Endothelial cell of umbilical vein (primary cell): Measurements from ENCODE around the gene TICAM1. TPM values are rescaled to one million over a fixed set of nuclear protein-coding genes. Genes with fewer than 3 reads are reported as not detected.

ENCODE experiments used
- BruUV-seq: library from RNA; stranded (reverse); fragments of 400-500 nt; replicated peaks from 2 replicates; lab custom pipeline; 2021; lab: Mats Ljungman, UMichigan
- CTCF ChIA-PET: fragments of 300-600, 350-600 bp; sonication (Branson Sonifier 250); formaldehyde crosslinking; loops from one replicate; lab custom pipeline; 2021; ENCODE audit warnings: antibody characterized with exemption, inconsistent platforms; lab: Charles Lee
- POLR2A ChIA-PET: fragments of 300-600, 350-600 bp; sonication (Branson Sonifier 250); formaldehyde crosslinking; loops from one replicate; lab custom pipeline; 2021; ENCODE audit warnings: antibody characterized with exemption, inconsistent platforms; lab: Charles Lee
- DNase-seq: peaks from one replicate; pipeline ENCODE4 v3.0.0-alpha.2; 2011; ENCODE audit warnings: low read depth, low spot score
- FAIRE-seq: peaks from 2 replicates; lab custom pipeline; 2011; peaks lifted over from hg19 to GRCh38; lab: Jason Lieb, UNC
- H2AFZ ChIP-seq: 2 replicates; pipeline ENCODE4 v1.6.0; 2012; ENCODE audit warnings: low read depth, low read length, control low read depth, inconsistent platforms
- H3K27ac ChIP-seq: 2 replicates; pipeline ENCODE4 v1.5.1; 2011; ENCODE audit warnings: low read depth, mild to moderate bottlenecking, control low read depth, low read length, moderate library complexity; ENCODE audit not compliant: insufficient read depth
- H3K27me3 ChIP-seq, 2 experiments: 2 replicates each; pipeline versions ENCODE4 v1.6.0 to v1.6.1; 2011; ENCODE audit warnings: low read length in 2 of 2, mixed read lengths in 1 of 2; ENCODE audit not compliant: control insufficient read depth in 2 of 2, insufficient read depth in 2 of 2
- H3K36me3 ChIP-seq, 2 experiments: 2 replicates in 1 of 2; 3 replicates in 1 of 2; pipeline ENCODE4 v1.5.1; 2011; ENCODE audit warnings: low read length in 2 of 2, mild to moderate bottlenecking in 1 of 2, moderate library complexity in 1 of 2; ENCODE audit not compliant: control insufficient read depth in 2 of 2, insufficient read depth in 2 of 2; ENCODE audit errors: extremely low read depth in 1 of 2
- H3K4me1 ChIP-seq: 3 replicates; pipeline ENCODE4 v1.5.1; 2011; ENCODE audit warnings: mild to moderate bottlenecking, low read length; ENCODE audit not compliant: control insufficient read depth, insufficient read depth; ENCODE audit errors: extremely low read depth
- H3K4me2 ChIP-seq: 2 replicates; pipeline ENCODE4 v1.6.1; 2011; ENCODE audit warnings: low read length, control low read depth, mixed read lengths; ENCODE audit not compliant: insufficient read depth
- H3K4me3 ChIP-seq, 3 experiments: fragments of 200-600 bp in 1 of 3; sonication (generic), shearing (Covaris generic) in 1 of 3; replicated peaks in 1 of 3; 2 replicates each; pipeline ENCODE4 v1.5.1; 2011 to 2016; ENCODE audit warnings: control low read depth in 3 of 3, low read length in 3 of 3, mild to moderate bottlenecking in 2 of 3, inconsistent platforms in 1 of 3, low read depth in 1 of 3, moderate library complexity in 1 of 3; ENCODE audit not compliant: insufficient read depth in 1 of 3
- H3K79me2 ChIP-seq: 2 replicates; pipeline ENCODE4 v1.6.0; 2012; ENCODE audit warnings: low read length, inconsistent platforms; ENCODE audit not compliant: control insufficient read depth, insufficient read depth
- H3K9ac ChIP-seq: replicated peaks from 2 replicates; pipeline ENCODE3; 2011; ENCODE audit warnings: low read length, control low read depth; ENCODE audit not compliant: insufficient read depth; ENCODE audit errors: extremely low read depth
- H3K9me1 ChIP-seq: replicated peaks from 3 replicates; pipeline ENCODE4 v1.6.0; 2011; ENCODE audit warnings: mild to moderate bottlenecking, low read length; ENCODE audit not compliant: control insufficient read depth, insufficient read depth; ENCODE audit errors: extremely low read depth
- H3K9me3 ChIP-seq: replicated peaks from 2 replicates; pipeline ENCODE4 v1.5.1; 2012; ENCODE audit warnings: low read length, inconsistent platforms; ENCODE audit not compliant: control insufficient read depth, insufficient read depth
- H4K20me1 ChIP-seq: replicated peaks from 2 replicates; pipeline ENCODE3; 2011; ENCODE audit warnings: mild to moderate bottlenecking, low read length; ENCODE audit not compliant: control insufficient read depth, insufficient read depth; ENCODE audit errors: extremely low read depth
- CTCF ChIP-seq, 2 donors: IDR thresholded peaks; 1 replicate in 1 of 2; 2 replicates in 1 of 2; pipeline ENCODE4 v1.5.1; 2011; ENCODE audit warnings: low read length in 2 of 2, mild to moderate bottlenecking in 2 of 2, moderate library complexity in 2 of 2, control low read depth in 1 of 2, inconsistent platforms in 1 of 2, low read depth in 1 of 2; ENCODE audit not compliant: insufficient read depth in 1 of 2; ENCODE audit errors: extremely low read depth in 1 of 2
- EZH2 ChIP-seq: IDR thresholded peaks from 2 replicates; pipeline ENCODE4 v1.6.1; 2012; ENCODE audit warnings: borderline replicate concordance, low read depth, mild to moderate bottlenecking, moderate library complexity, low read length, inconsistent platforms; ENCODE audit not compliant: severe bottlenecking
- FOS ChIP-seq: IDR thresholded peaks from 2 replicates; pipeline ENCODE4 v1.6.1; 2011; ENCODE audit warnings: mild to moderate bottlenecking, low read length, moderate library complexity, borderline replicate concordance; ENCODE audit not compliant: insufficient read depth
- GATA2 ChIP-seq: IDR thresholded peaks from 2 replicates; pipeline ENCODE4 v1.7.0; 2011; ENCODE audit warnings: low read depth, mild to moderate bottlenecking, moderate library complexity, mixed read lengths, low read length; ENCODE audit not compliant: insufficient read length, insufficient read depth
- JUN ChIP-seq: IDR thresholded peaks from 2 replicates; pipeline ENCODE4 v1.6.1; 2011; ENCODE audit warnings: borderline replicate concordance, low read depth; ENCODE audit not compliant: insufficient read length, insufficient read depth
- MAX ChIP-seq: IDR thresholded peaks from 2 replicates; pipeline ENCODE4 v1.6.1; 2011; ENCODE audit not compliant: insufficient read depth, insufficient read length
- MYC ChIP-seq: IDR thresholded peaks from one replicate; pipeline ENCODE4 v1.6.1; 2011; ENCODE audit warnings: mild to moderate bottlenecking, low read depth, low read length
- POLR2A ChIP-seq: IDR thresholded peaks from 2 replicates; pipeline ENCODE4 v1.6.1; 2012; ENCODE audit warnings: low read depth, mild to moderate bottlenecking, control low read depth, low read length
- POLR2AphosphoS5 ChIP-seq: IDR thresholded peaks from 2 replicates; pipeline ENCODE4 v1.6.1; 2012; ENCODE audit warnings: low read depth, mild to moderate bottlenecking, control low read depth, low read length, moderate library complexity; ENCODE audit not compliant: insufficient read depth
- dilution Hi-C: fragments of 300-500 bp; cut with MboI; formaldehyde crosslinking; loops from one replicate; pipeline ENCODE4 v1.15.0; 2019; ENCODE audit warnings: low sequenced_read_pairs; ENCODE audit not compliant: extremely low pct_ligation_motif_present
- intact Hi-C: fragments of 100-400 bp; cut with micrococcal nuclease; formaldehyde crosslinking; loops from one replicate; pipeline ENCODE4 v1.10.0; 2022
- polyA plus RNA-seq, 4 experiments: library from polyadenylated mRNA; depleted of rRNA in 3 of 4; stranded (reverse) in 3 of 4; unstranded in 1 of 4; fragments of >200 nt; gene quantifications; 2 replicates each; pipeline versions ENCODE4 v1.2.1 to v1.2.3, GENCODE V29; 2011 to 2012; ENCODE audit warnings: missing spikeins in 1 of 4
- total RNA-seq: library from RNA; stranded (reverse); gene quantifications from 2 replicates; pipeline ENCODE4 v1.2.3, GENCODE V29; 2021

TICAM1 gene
- total and polyA plus RNA-seq, 2 donors (not counting 3 experiments of a cell fraction or from before 2014, with no cell fraction given), result 4.8 to 17.6 TPM

- FAIRE-seq (no peak), DNase-seq (no peak)
- intact Hi-C loops, result no loop called here
- Histone ChIP-seq H3K4me1 (no peaks in the 10 kb centered on the region), H4K20me1 (no peaks in the 10 kb centered on the region), H3K36me3 (peaks cover 8 to 22% of the 10 kb centered on the region in 2 experiments), H3K27me3 (no peaks in the 10 kb centered on the region), H3K79me2 (no peaks in the 10 kb centered on the region), H3K9ac (no peak overlapping the region), H2AFZ (no peak overlapping the region), H3K9me1 (no peaks in the 10 kb centered on the region), H3K4me2 (no peak overlapping the region), H3K4me3 (no peak overlapping the region), H3K27ac (no peak overlapping the region), H3K9me3 (no peaks in the 10 kb centered on the region)
- no TSS peak for BruUV-seq
- dilution Hi-C loops, result no loop called here
- ChIA-PET CTCF (interaction anchor here (1.2 to 8.7 kb wide), 3 partner anchors 9 to 63 kb away, joined by 3 to 514 read pairs (median 8); no protein-coding TSS in a partner anchor), POLR2A (interaction anchor here (1.3 kb wide), 1 partner anchor 36 kb away, joined by 6 read pairs; no protein-coding TSS in a partner anchor)
- TF ChIP-seq POLR2A (no peak), GATA2 (no peak), CTCF (IDR thresholded peaks at IDR 0.05; ENCODE audit: extremely low read depth in 1 of 2, insufficient read depth in 1 of 2, low read depth in 1 of 2, low read length in 2 of 2) (no peak), JUN (no peak), EZH2 (no peak), POLR2AphosphoS5 (no peak), FOS (no peak), MYC (no peak), MAX (no peak)
Measured at GRCh38 chr19:4849019-4849418, 17.5 kb upstream of the TICAM1 start.
